Osteoblast (primary cell): ENCODE data around the gene MEPCE. TPM values are rescaled to one million over a fixed set of nuclear protein-coding genes. Genes with fewer than 3 reads are reported as not detected.

Experiments
- DNase-seq: peaks from one replicate; pipeline ENCODE4 v3.0.0; 2011; ENCODE audit warnings: low spot score, mixed read lengths; ENCODE audit not compliant: insufficient read length; ENCODE audit errors: missing footprints
- H2AFZ ChIP-seq: 2 replicates; pipeline ENCODE4 v1.6.0; 2011; ENCODE audit warnings: mild to moderate bottlenecking, low read length
- H3K27ac ChIP-seq: 2 replicates; pipeline ENCODE4 v1.5.1; 2011; ENCODE audit warnings: mild to moderate bottlenecking, low read depth, low read length, moderate library complexity
- H3K27me3 ChIP-seq: 2 replicates; pipeline ENCODE4 v1.6.0; 2012; ENCODE audit warnings: mild to moderate bottlenecking, control low read depth, inconsistent platforms, low read length, moderate library complexity; ENCODE audit not compliant: insufficient read depth
- H3K36me3 ChIP-seq: 2 replicates; pipeline ENCODE4 v1.5.1; 2011; ENCODE audit warnings: mild to moderate bottlenecking, low read length, control low read depth, moderate library complexity; ENCODE audit not compliant: insufficient read depth
- H3K4me1 ChIP-seq: 2 replicates; pipeline ENCODE4 v1.5.1; 2011; ENCODE audit warnings: mild to moderate bottlenecking, low read length, control low read depth, moderate library complexity; ENCODE audit not compliant: insufficient read depth
- H3K4me2 ChIP-seq: 2 replicates; pipeline ENCODE4 v1.6.0; 2011; ENCODE audit warnings: mild to moderate bottlenecking, low read length; ENCODE audit not compliant: insufficient read depth
- H3K4me3 ChIP-seq: fragments of 200-600 bp; sonication (generic); 3 replicates; pipeline ENCODE4 v1.5.1; 2012; ENCODE audit warnings: mild to moderate bottlenecking, low read length, inconsistent platforms; ENCODE audit not compliant: insufficient read depth
- H3K79me2 ChIP-seq: 2 replicates; pipeline ENCODE4 v1.6.0; 2012; ENCODE audit warnings: mild to moderate bottlenecking, low read length, control low read depth, inconsistent platforms; ENCODE audit not compliant: insufficient read depth
- H3K9me3 ChIP-seq: 2 replicates; pipeline ENCODE4 v1.5.1; 2011; ENCODE audit warnings: low read depth, low read length, control low read depth
- H4K20me1 ChIP-seq: 2 replicates; pipeline ENCODE4 v1.6.0; 2012; ENCODE audit warnings: mild to moderate bottlenecking, low read length, control low read depth; ENCODE audit not compliant: insufficient read depth
- CTCF ChIP-seq: IDR thresholded peaks from 2 replicates; pipeline ENCODE4 v1.5.1; 2011; ENCODE audit warnings: mild to moderate bottlenecking, low read depth, low read length, moderate library complexity; ENCODE audit errors: extremely low read depth
- total RNA-seq: library from RNA; depleted of rRNA; stranded (reverse); fragments of >200 nt; gene quantifications from 2 replicates; pipeline ENCODE4 v1.2.3, GENCODE V29; 2012

MEPCE gene
- total RNA-seq, 1 donor, result 29.7 TPM

DNA sequence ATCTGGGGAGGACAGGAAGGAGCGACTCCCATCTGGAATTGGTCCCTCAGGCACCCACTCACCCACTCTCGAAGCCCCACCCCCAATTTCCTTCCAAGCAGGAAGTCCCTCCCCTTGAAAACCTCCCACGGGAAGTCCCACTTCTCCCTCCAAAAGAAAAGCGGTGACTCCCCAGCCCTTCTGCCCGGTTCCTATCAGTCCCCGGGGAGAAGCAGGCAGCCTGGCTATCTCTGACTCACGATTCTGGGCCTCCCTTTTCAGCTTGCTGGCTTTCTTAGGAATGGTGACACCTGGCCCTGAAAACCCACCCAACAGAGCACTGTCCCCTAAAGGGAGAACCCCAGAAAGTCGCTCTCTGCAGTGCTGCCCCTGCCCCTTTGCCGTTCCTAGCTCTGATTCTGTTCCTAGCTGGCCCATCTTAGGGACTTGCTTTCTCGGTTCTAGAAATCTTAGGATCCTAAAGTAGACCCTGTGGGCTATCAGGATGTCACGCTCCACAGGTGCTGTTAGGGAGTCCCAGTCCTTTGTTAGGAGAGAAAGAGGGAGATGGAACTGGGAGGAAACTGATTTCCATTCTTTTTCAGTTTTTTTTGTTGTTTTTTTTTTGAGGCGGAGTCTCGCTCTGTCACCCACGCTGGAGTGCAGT is 43.3 kb downstream of the MEPCE start:
- no peaks in the 10 kb centered on the region for H3K27me3 ChIP-seq
- peak; percentile 99 for DNase-seq
- H3K4me2 ChIP-seq, result no peak overlapping the region
- H3K36me3 ChIP-seq, result peaks cover 15% of the 10 kb centered on the region
- no peak overlapping the region for H3K27ac ChIP-seq
- no peaks in the 10 kb centered on the region for H3K9me3 ChIP-seq
- TF ChIP-seq CTCF, result no peak
- peaks cover 40% of the 10 kb centered on the region for H4K20me1 ChIP-seq
- H3K79me2 ChIP-seq, result peaks cover 55% of the 10 kb centered on the region
- H2AFZ ChIP-seq, result no peak overlapping the region
- H3K4me3 ChIP-seq, result no peak overlapping the region
- peaks cover 21% of the 10 kb centered on the region for H3K4me1 ChIP-seq

DNA sequence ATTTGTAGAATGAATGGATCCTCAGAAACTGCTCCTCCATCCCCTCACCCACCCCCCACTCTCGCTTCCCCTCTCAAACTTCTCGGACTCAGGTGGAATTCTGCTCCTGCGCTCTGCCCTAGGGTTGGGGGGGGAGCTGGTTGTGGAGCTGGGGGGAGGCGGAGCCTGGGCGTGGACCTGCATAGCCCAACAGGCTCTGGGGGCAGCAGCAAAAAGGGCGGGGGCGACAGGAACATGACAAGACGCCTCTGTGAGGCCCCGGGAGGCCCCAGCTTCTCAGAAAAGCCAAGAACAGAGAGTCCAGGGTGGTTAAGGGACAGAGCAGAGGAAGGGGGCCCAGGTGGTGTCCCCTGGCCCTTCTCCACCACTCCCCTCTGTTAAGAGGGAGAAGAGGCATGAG is 45.9 kb downstream of the MEPCE start:
- Histone ChIP-seq H3K4me1 (peaks cover 24% of the 10 kb centered on the region), H4K20me1 (peaks cover 34% of the 10 kb centered on the region), H3K9me3 (no peaks in the 10 kb centered on the region), H2AFZ (no peak overlapping the region), H3K27me3 (no peaks in the 10 kb centered on the region), H3K4me2 (peak overlapping the region; percentile 84), H3K79me2 (peaks cover 58% of the 10 kb centered on the region), H3K36me3 (peaks cover 12% of the 10 kb centered on the region), H3K27ac (peak overlapping the region; percentile 37), H3K4me3 (peak overlapping the region; percentile 50)
- peak; percentile 54 for DNase-seq
- no peak for TF ChIP-seq CTCF

DNA sequence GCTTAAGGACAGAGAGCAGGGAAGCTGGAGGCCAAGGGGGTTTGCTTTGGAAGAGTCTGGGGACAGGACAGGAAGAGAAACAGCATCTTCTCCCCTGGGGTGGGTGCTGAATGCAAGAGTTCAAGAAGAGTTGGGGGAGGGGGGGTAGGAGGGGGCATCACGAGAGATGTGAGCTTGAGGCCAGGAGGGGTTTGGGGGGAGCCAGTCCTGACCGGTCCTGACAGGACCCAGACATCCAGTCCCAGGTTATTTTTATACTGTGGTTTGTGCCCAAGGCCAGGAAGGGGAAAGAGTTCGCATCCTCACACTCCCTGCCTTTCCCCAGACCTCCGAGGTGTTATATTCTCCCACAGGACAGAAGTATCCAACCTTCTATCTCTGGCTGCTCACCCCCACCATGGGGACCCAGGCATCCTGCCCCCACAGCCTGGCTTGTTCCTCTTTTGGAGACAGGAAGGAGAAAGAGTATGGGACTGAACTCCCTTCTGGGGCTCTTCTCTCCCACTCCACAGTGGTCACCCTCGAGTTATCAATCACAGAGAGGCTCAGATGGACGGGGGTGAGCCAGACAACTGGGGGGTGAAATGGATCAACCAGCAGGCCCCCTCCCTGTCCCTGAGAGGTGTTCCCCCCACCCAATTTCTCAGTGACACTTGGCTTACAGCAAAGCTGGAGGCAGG is 46.6 kb downstream of the MEPCE start:
- Histone ChIP-seq H3K4me1 (peaks cover 24% of the 10 kb centered on the region), H4K20me1 (peaks cover 34% of the 10 kb centered on the region), H3K79me2 (peaks cover 58% of the 10 kb centered on the region), H3K27ac (peak overlapping the region; percentile 37), H3K27me3 (no peaks in the 10 kb centered on the region), H3K36me3 (peaks cover 12% of the 10 kb centered on the region), H3K9me3 (no peaks in the 10 kb centered on the region), H3K4me3 (peak overlapping the region; percentile 94), H3K4me2 (peak overlapping the region; percentile 84), H2AFZ (no peak overlapping the region)
- no peak for TF ChIP-seq CTCF
- peak; percentile 83 for DNase-seq
